Measurements from ENCODE around the gene CD109. TPM values are rescaled to one million over a fixed set of nuclear protein-coding genes. Genes with fewer than 3 reads are reported as not detected.
A peak's percentile ranks its signal among the peaks of the same experiment; 100 is the strongest.

CD109 gene
- total RNA-seq, 1 donor from 2014 or later = 60.2 TPM

- ATAC-seq = no peak
These were observed 31.1 kb downstream of the CD109 start for GRCh38 chr6:73727114-73727513.

DNA sequence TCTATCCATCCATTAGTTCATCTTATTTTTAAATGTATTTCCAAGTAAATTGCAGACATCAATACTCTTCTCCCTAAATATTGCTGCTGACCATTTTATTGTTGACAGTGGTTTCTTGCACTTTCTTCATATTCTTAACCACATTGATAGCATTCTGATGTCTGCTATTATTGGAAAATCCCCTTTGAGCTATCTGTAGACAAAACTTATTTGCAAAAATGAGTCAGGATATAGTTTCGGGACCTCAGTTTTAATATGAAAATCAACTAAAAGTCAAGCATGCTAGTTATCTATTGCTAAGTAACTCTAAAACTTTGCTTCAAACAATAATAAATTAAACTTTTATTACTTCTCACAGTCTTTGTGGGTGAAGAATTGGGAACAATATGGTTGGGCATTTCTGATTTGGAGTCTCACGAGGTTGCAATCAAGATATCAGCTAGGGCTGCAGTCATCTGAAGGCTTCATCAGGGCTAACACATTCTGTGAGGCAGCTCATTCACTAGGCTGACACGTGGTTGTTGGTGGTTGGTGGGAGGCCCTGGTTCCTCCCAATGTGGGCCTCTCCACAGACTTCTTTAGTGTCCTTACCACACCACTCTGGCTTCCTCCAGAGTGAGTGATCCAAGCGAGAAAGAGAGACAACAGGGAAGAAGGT is 32.7 kb downstream of the CD109 start:
- no peak for ATAC-seq

DNA sequence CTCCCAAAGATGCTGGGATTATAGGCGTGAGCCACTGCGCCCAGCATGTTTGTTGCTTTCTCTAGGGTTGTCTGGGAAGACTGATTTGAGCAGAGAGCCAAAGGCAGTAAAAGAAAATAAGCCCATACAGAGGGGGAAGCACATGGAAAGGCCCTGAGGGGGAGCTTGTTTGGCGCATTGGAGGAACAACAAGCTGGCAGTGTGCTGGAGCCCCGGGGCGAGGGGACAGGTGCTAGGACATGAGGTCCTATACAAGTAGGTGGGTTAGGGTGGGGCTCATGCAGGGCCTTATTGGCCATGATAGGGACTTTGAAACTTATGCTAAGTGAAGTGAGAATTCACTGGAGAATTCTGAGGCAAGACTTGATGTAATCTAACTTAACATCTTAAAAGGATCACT is 35.3 kb downstream of the CD109 start:
- ATAC-seq = no peak

DNA sequence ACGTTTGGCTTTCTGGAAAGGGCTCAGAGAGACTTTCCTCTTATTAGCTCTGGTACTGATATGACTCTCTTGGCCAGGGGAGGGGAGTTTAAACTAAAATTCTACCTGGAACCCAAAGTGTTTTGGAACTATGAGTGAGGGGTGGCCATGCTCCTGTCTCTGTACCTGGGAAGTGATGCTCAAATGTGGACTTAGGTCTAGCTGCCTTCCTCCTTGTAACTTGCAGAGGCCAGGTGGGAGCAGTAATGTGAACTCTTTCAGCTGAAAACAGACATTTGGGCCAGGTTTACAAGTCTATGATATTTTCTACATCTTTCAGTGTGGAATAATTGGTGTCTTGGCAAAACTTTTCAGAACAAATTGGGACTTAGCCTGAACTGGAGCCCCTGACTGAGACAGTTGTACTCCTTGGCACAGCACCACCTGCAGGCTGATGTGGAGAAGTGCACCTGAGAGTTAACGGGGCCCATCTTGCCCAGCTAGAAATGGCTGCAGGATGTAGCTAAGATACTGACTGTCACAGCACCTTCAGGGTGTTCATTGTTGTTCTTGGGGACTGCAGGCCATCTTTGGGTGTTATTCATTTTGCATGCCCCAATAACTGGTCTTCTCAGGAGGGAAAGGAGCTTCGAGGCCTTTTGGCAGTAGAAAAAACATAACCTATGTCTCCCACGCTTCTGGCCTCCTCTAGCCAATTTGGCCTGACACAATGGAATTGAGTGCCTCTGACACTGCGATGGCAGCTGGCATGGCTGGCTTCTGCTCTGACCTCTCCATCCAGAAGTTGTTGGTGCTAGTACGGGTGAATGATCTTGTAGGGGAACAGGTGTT is 37.1 kb downstream of the CD109 start:
- ATAC-seq = peak; percentile 88

DNA sequence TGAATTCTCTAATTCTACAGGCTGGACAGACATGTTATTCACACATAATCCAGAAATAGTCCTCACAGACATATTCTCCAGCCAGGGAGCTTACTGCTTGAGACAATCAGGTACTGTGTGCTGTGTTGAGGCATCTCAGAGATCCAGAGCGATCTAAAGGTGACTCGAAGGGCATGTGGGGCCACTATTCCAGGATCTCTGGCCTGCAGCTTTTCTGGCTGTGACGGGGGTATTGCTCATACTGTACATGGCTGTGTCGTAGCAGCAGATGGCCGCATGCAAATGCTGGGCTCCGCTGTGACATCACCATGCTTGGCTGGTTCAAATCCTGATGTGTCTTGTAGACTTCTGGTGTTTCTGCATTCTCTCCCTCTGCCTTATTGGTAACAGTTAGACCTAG is 37.8 kb downstream of the CD109 start:
- ATAC-seq = no peak

GRCh38 chr6:73734832-73735453 is 38.9 kb downstream of the CD109 start:
- ATAC-seq = no peak

- no peak for ATAC-seq
These were observed 42.5 kb downstream of the CD109 start for GRCh38 chr6:73738367-73739028.

DNA sequence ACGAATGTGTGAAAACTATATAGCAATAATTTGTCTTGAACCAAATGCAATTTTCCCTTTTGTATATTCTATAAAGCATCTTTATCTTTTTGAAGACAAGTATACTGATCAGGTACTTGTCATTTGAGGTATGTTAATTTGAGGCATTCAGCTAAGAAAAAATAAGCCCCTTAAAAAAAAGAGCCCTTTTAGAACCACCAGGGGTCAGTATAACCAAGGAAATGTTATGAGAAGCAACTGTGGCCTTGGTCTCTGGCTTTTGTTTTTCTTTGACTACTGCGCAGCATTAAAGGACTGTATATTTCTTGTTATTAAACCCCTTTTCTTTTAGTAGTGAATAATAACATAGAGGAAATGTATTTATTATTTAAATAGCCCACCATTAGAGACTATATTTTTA is 43.1 kb downstream of the CD109 start:
- ATAC-seq = peak; percentile 51

- ATAC-seq = no peak
These were observed 46.4 kb downstream of the CD109 start for GRCh38 chr6:73742433-73742832.

- no peak for ATAC-seq
These were observed 47.1 kb downstream of the CD109 start for GRCh38 chr6:73743081-73743480.

DNA sequence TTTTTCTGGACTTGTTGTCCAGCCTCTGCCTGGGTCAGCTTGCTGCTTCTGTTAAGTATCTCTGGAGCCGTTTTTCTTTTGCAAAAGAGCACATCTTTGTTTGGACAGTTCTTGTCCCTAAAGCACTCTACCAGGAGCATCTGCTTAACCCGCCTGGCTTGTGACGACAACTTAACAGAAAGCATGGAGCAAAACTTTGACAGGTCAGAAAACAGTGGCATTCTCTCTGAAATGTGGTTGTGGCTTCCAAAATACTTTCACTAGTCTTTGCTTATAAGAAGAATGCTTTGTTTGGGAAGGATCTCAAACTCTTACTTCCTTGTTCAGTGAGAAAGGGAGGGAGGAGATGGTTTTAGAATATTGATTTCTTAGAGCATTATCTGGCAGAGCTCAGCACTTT is 47.6 kb downstream of the CD109 start:
- ATAC-seq = no peak

GRCh38 chr6:73746787-73747186 is 50.8 kb downstream of the CD109 start:
- ATAC-seq = no peak

GRCh38 chr6:73747289-73747688 is 51.3 kb downstream of the CD109 start:
- ATAC-seq = no peak

- no peak for ATAC-seq
These were observed 56.9 kb downstream of the CD109 start for GRCh38 chr6:73752943-73753342.

DNA sequence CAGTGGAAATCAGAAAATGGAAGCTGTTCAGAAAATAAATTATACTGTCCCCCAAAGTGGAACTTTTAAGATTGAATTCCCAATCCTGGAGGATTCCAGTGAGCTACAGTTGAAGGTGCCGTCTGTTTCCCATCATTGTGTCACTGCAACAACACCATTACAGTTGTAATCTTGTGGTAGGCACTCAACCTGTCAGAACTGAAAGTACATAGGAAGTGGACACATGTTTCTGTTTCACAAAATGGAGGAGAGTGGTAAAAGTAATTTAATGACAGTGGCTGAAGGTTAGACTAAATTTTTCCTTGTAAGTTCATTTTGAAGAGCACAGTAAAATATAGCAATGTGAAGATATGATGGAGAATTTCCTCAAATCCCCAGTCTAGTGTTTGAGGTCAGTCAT is 70.0 kb downstream of the CD109 start:
- no peak for ATAC-seq

- no peak for ATAC-seq
These were observed 72.6 kb downstream of the CD109 start for GRCh38 chr6:73768558-73768957.

- no peak for ATAC-seq
These were observed 74.0 kb downstream of the CD109 start for GRCh38 chr6:73769976-73770375.

DNA sequence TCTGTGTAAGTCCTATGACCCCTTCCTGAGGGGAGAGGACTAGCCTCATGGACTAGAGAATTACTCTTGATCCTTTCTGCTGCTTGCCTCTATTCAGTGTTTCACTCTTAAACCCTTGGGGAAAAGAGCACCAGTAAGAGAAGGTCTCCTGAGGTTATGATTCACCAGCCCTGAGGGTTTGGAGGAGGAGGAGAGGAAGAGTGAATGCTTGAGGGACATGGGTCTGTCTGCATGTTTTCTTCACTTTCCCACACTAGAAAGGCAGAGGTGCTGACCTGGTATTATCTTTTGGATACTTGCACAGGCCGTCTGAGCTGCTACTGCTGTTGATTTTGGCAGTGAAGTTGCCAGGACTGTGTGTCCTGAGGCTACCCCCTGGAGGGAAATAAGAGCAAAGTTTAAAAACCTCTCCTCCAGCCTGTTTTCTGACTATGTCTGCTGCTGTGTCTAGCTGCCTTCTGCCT is 78.3 kb downstream of the CD109 start:
- no peak for ATAC-seq

GRCh38 chr6:73779943-73780342 is 83.9 kb downstream of the CD109 start:
- ATAC-seq = no peak

GRCh38 chr6:73782911-73783310 is 86.9 kb downstream of the CD109 start:
- no peak for ATAC-seq

- ATAC-seq = no peak
These were observed 88.9 kb downstream of the CD109 start for GRCh38 chr6:73784726-73785505.

- no peak for ATAC-seq
These were observed 94.6 kb downstream of the CD109 start for GRCh38 chr6:73790574-73790973.
